ENCODE results near the gene RFK. TPM values are rescaled to one million over a fixed set of nuclear protein-coding genes. Genes with fewer than 3 reads are reported as not detected.

The RFK gene
- total and polyA plus RNA-seq, 9 of the 15 experiments (the other 6 are each of a cell fraction or from before 2014, with no cell fraction given), result 3.8 to 51.1 (median 14.8) TPM

- no peak for DNase-seq (ENCODE audit: extremely low read depth in 1 of 4, low spot score in 3 of 4)
- Histone ChIP-seq H2AFZ (ENCODE audit: low read depth, low read length) (no peak overlapping the region), H4K20me1 (replicated peaks; ENCODE audit: control insufficient read depth, insufficient read depth, low read length) (no peaks in the 10 kb centered on the region), H3K9me1 (ENCODE audit: control insufficient read depth, insufficient read depth, low read length) (no peaks in the 10 kb centered on the region), H3K4me3 (no peak overlapping the region), H3K9me3 (replicated peaks; ENCODE audit: control insufficient read depth, insufficient read depth, low read depth, low read length) (no peaks in the 10 kb centered on the region), H3K27ac (ENCODE audit: extremely low read depth, low read depth, low read length) (no peak overlapping the region), H3K79me2 (ENCODE audit: control insufficient read depth, insufficient read depth, low read length) (no peaks in the 10 kb centered on the region), H3K27me3 (ENCODE audit: control insufficient read depth in 2 of 2, insufficient read depth in 2 of 2, low read length in 2 of 2) (peaks cover 0 to 7% of the 10 kb centered on the region in 2 experiments; a peak in 2 of 5 replicates), H3K36me3 (ENCODE audit: control insufficient read depth, insufficient read depth, low read length) (no peaks in the 10 kb centered on the region), H3K9ac (ENCODE audit: insufficient read depth in 1 of 2, low read depth in 2 of 2, low read length in 2 of 2) (no peak overlapping the region), H3K4me2 (ENCODE audit: insufficient read depth, low read length) (no peak overlapping the region), H3K4me1 (replicated peaks in 1 of 2; ENCODE audit: control insufficient read depth in 2 of 2, insufficient read depth in 2 of 2, low read length in 2 of 2) (no peaks in the 10 kb centered on the region)
- in situ Hi-C loops (cut with MboI), result no loop called here
- no peak for ATAC-seq
- no peak for TF ChIP-seq ZNF232 (CRISPR knock-in tag; IDR thresholded peaks at IDR 0.05)
- TF ChIP-seq TCFL5 (CRISPR knock-in tag; conservative IDR thresholded peaks at IDR 0.05), result no peak
- TF ChIP-seq ZNF780A (CRISPR knock-in tag; IDR thresholded peaks at IDR 0.05), result no peak
- TF ChIP-seq CBX8 (IDR thresholded peaks at IDR 0.05; ENCODE audit: borderline replicate concordance, extremely low read depth, low read depth, low read length, poor library complexity, severe bottlenecking), result no peak
- TF ChIP-seq CTCF (IDR thresholded peaks at IDR 0.05 in 2 of 3, conservative IDR thresholded peaks at IDR 0.05 in 1 of 3; ENCODE audit: insufficient read depth in 2 of 3, low read depth in 1 of 3, low read length in 3 of 3), result no peak
- TF ChIP-seq, protein P1, sequence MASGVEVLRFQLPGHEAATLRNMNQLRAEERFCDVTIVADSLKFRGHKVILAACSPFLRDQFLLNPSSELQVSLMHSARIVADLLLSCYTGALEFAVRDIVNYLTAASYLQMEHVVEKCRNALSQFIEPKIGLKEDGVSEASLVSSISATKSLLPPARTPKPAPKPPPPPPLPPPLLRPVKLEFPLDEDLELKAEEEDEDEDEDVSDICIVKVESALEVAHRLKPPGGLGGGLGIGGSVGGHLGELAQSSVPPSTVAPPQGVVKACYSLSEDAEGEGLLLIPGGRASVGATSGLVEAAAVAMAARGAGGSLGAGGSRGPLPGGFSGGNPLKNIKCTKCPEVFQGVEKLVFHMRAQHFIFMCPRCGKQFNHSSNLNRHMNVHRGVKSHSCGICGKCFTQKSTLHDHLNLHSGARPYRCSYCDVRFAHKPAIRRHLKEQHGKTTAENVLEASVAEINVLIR (CRISPR knock-in tag; IDR thresholded peaks at IDR 0.05), result no peak
- TF ChIP-seq IRF1 (CRISPR knock-in tag; IDR thresholded peaks at IDR 0.05; ENCODE audit: borderline replicate concordance), result no peak
- no peak for TF ChIP-seq KDM2B (CRISPR knock-in tag; IDR thresholded peaks at IDR 0.05)
- no peak for TF ChIP-seq PTBP1 (IDR thresholded peaks at IDR 0.05; ENCODE audit: low read depth, low read length)
- no peak for TF ChIP-seq CBX5 (IDR thresholded peaks at IDR 0.05; ENCODE audit: borderline replicate concordance, low read depth)
- TF ChIP-seq TARDBP (IDR thresholded peaks at IDR 0.05), result no peak
- CTCF ChIA-PET (ENCODE audit: low intra/inter-chr PET ratio), result no interaction called here
- no TSS peak for BruUV-seq (replicated peaks)
- FAIRE-seq, result no peak
- intact Hi-C loops (cut with micrococcal nuclease), result no loop called here
- 13% methylated on average over 8 of the region's 8 CpGs for WGBS (ENCODE audit: insufficient coverage, low coverage, missing lambda C conversion rate)
- POLR2A ChIA-PET, result no interaction called here
Measured at GRCh38 chr9:76431601-76432000, 37.4 kb upstream of the RFK start.
